Neural progenitor cell (in vitro differentiated cells): ENCODE results near the gene KLHL28. TPM values are rescaled to one million over a fixed set of nuclear protein-coding genes. Genes with fewer than 3 reads are reported as not detected.

Source experiments
- DNase-seq: peaks from one replicate; pipeline ENCODE4 v3.0.0-alpha.2; 2016; ENCODE audit warnings: low spot score
- H2AFZ ChIP-seq: fragments of 200-600 bp; sonication (generic); replicated peaks from 2 replicates; pipeline ENCODE4 v1.6.1; 2016; ENCODE audit warnings: antibody characterized with exemption
- H3F3A ChIP-seq: fragments of 200-600 bp; sonication (generic); 2 replicates; pipeline ENCODE4 v1.6.1; 2016; ENCODE audit warnings: antibody characterized with exemption, low read depth
- H3K27ac ChIP-seq: fragments of 200-600 bp; sonication (generic); 2 replicates; pipeline ENCODE4 v1.5.1; 2016; ENCODE audit warnings: mild to moderate bottlenecking
- H3K27me3 ChIP-seq: fragments of 200-600 bp; sonication (generic); 2 replicates; pipeline ENCODE4 v1.6.1; 2016; ENCODE audit warnings: mild to moderate bottlenecking, moderate library complexity
- H3K36me3 ChIP-seq: fragments of 200-600 bp; sonication (generic); 2 replicates; pipeline ENCODE4 v1.5.1; 2016
- H3K4me1 ChIP-seq: fragments of 200-600 bp; sonication (generic); 2 replicates; pipeline ENCODE4 v1.6.1; 2016; ENCODE audit warnings: mixed run types
- H3K4me2 ChIP-seq: fragments of 200-600 bp; sonication (generic); 2 replicates; pipeline ENCODE4 v1.6.1; 2016
- H3K4me3 ChIP-seq: fragments of 200-600 bp; sonication (generic); 2 replicates; pipeline ENCODE4 v1.5.1; 2016
- H3K79me2 ChIP-seq: fragments of 200-600 bp; sonication (generic); 2 replicates; pipeline ENCODE4 v1.6.1; 2016; ENCODE audit warnings: low read depth
- H3K9ac ChIP-seq: fragments of 200-600 bp; sonication (generic); 2 replicates; pipeline ENCODE4 v1.6.1; 2016
- H3K9me3 ChIP-seq: fragments of 200-600 bp; sonication (generic); 2 replicates; pipeline ENCODE4 v1.5.1; 2016; ENCODE audit warnings: low read depth
- H4K20me1 ChIP-seq: fragments of 200-600 bp; sonication (generic); 2 replicates; pipeline ENCODE4 v1.6.1; 2016; ENCODE audit warnings: low read depth
- H3K27ac Mint-ChIP-seq: 3 replicates; pipeline ENCODE4 v1.8.0; 2021; ENCODE audit warnings: mixed read lengths
- H3K27me3 Mint-ChIP-seq: 2 replicates; pipeline ENCODE4 v1.8.0; 2022; ENCODE audit warnings: low read depth, mild to moderate bottlenecking, inconsistent platforms, moderate library complexity, mixed read lengths; ENCODE audit not compliant: insufficient read depth
- H3K36me3 Mint-ChIP-seq: 3 replicates; pipeline ENCODE4 v1.8.0; 2021; ENCODE audit warnings: mixed read lengths
- H3K4me1 Mint-ChIP-seq: 3 replicates; pipeline ENCODE4 v1.8.0; 2021; ENCODE audit warnings: mixed read lengths
- H3K4me3 Mint-ChIP-seq: 3 replicates; pipeline ENCODE4 v1.8.0; 2021; ENCODE audit warnings: mild to moderate bottlenecking, moderate library complexity, mixed read lengths
- H3K9me3 Mint-ChIP-seq: 3 replicates; pipeline ENCODE4 v1.8.0; 2020; ENCODE audit warnings: mixed read lengths
- CTCF ChIP-seq: fragments of 200-600 bp; sonication (generic); IDR thresholded peaks from 2 replicates; pipeline ENCODE4 v1.5.1; 2017; ENCODE audit warnings: antibody characterized with exemption, mild to moderate bottlenecking
- EZH2 ChIP-seq: fragments of 200-600 bp; sonication (generic); IDR thresholded peaks from 2 replicates; pipeline ENCODE4 v1.6.1; 2017; ENCODE audit warnings: antibody characterized with exemption, mild to moderate bottlenecking, moderate library complexity
- EZH2phosphoT487 ChIP-seq: fragments of 200-600 bp; sonication (generic); IDR thresholded peaks from 2 replicates; pipeline ENCODE4 v1.6.1; 2017; ENCODE audit warnings: antibody characterized with exemption
- total RNA-seq: library from RNA; depleted of rRNA; stranded (reverse); fragments of >200 nt; gene quantifications from 2 replicates; pipeline ENCODE4 v1.2.3, GENCODE V29; 2015; ENCODE audit warnings: low replicate concordance

Gene KLHL28
- total RNA-seq, 1 donor from 2014 or later: 21.8 TPM

GRCh38 chr14:44970907-44971306 lies 9.2 kb upstream of the KLHL28 start:
- H3K27me3 ChIP-seq: no peaks in the 10 kb centered on the region
- Mint-ChIP-seq H3K27ac (no peak overlapping the region), H3K4me1 (peaks cover 3% of the 10 kb centered on the region), H3K9me3 (peaks cover 60% of the 10 kb centered on the region), H3K4me3 (no peak overlapping the region), H3K27me3 (no peaks in the 10 kb centered on the region), H3K36me3 (peaks cover 57% of the 10 kb centered on the region)
- H3K9ac ChIP-seq: no peak overlapping the region
- TF ChIP-seq CTCF: no peak
- TF ChIP-seq EZH2phosphoT487: no peak
- TF ChIP-seq EZH2: no peak
- no peak overlapping the region for H3K4me2 ChIP-seq
- peaks cover 99% of the 10 kb centered on the region for H3K79me2 ChIP-seq
- peaks cover 3% of the 10 kb centered on the region for H3K36me3 ChIP-seq
- no peaks in the 10 kb centered on the region for H3K9me3 ChIP-seq
- no peak overlapping the region for H2AFZ ChIP-seq
- H4K20me1 ChIP-seq: no peaks in the 10 kb centered on the region
- no peak for DNase-seq
- H3K4me3 ChIP-seq: no peak overlapping the region
- H3F3A ChIP-seq: no peaks in the 10 kb centered on the region
- peaks cover 13% of the 10 kb centered on the region for H3K4me1 ChIP-seq
- no peak overlapping the region for H3K27ac ChIP-seq

GRCh38 chr14:44968714-44969113 lies 7.0 kb upstream of the KLHL28 start:
- peaks cover 66% of the 10 kb centered on the region for H3K36me3 Mint-ChIP-seq
- H3K4me1 Mint-ChIP-seq: peaks cover 12% of the 10 kb centered on the region
- no peak overlapping the region for H3K4me3 ChIP-seq
- H3K9ac ChIP-seq: no peak overlapping the region
- H3K79me2 ChIP-seq: peaks cover 100% of the 10 kb centered on the region
- no peak overlapping the region for H3K4me2 ChIP-seq
- no peak overlapping the region for H3K27ac Mint-ChIP-seq
- peaks cover 13% of the 10 kb centered on the region for H3K4me1 ChIP-seq
- H3K27me3 Mint-ChIP-seq: no peaks in the 10 kb centered on the region
- no peaks in the 10 kb centered on the region for H3K9me3 ChIP-seq
- no peak overlapping the region for H3K4me3 Mint-ChIP-seq
- H3F3A ChIP-seq: no peaks in the 10 kb centered on the region
- peaks cover 2% of the 10 kb centered on the region for H3K36me3 ChIP-seq
- no peaks in the 10 kb centered on the region for H3K27me3 ChIP-seq
- peaks cover 71% of the 10 kb centered on the region for H3K9me3 Mint-ChIP-seq
- no peak overlapping the region for H3K27ac ChIP-seq
- TF ChIP-seq EZH2phosphoT487 (no peak), EZH2 (no peak), CTCF (no peak)
- no peak overlapping the region for H2AFZ ChIP-seq
- peaks cover 19% of the 10 kb centered on the region for H4K20me1 ChIP-seq
- no peak for DNase-seq

- TF ChIP-seq EZH2 (no peak), EZH2phosphoT487 (no peak), CTCF (no peak)
- Histone ChIP-seq H3K9ac (no peak overlapping the region), H3K4me1 (peaks cover 13% of the 10 kb centered on the region), H3K4me2 (peak overlapping the region; percentile 99), H3K27ac (no peak overlapping the region), H3K36me3 (no peaks in the 10 kb centered on the region), H3K27me3 (no peaks in the 10 kb centered on the region), H4K20me1 (peaks cover 27% of the 10 kb centered on the region), H2AFZ (no peak overlapping the region), H3K9me3 (no peaks in the 10 kb centered on the region), H3K79me2 (peaks cover 95% of the 10 kb centered on the region), H3F3A (peaks cover 15% of the 10 kb centered on the region), H3K4me3 (peak overlapping the region; percentile 40)
- Mint-ChIP-seq H3K9me3 (peaks cover 73% of the 10 kb centered on the region), H3K36me3 (peaks cover 57% of the 10 kb centered on the region), H3K27ac (no peak overlapping the region), H3K4me3 (peak overlapping the region; percentile 69), H3K27me3 (no peaks in the 10 kb centered on the region), H3K4me1 (peaks cover 18% of the 10 kb centered on the region)
- DNase-seq: peak; percentile 2
These were observed 5.0 kb upstream of the KLHL28 start for GRCh38 chr14:44966601-44967336.
